CD4-positive, CD25-positive, alpha-beta regulatory T cell (primary cell): Measurements from ENCODE around the gene TCF23. TPM values are rescaled to one million over a fixed set of nuclear protein-coding genes. Genes with fewer than 3 reads are reported as not detected.
A peak's percentile ranks its signal among the peaks of the same experiment; 100 is the strongest.

Experiments
- ATAC-seq, 2 donors: fragments of 150-1000 bp; cut with Tn5 transposase; one replicate each; pipeline ENCODE4 v1.10.0; 2021; ENCODE audit warnings: low read depth in 2 of 2, moderate number of reproducible peaks in 2 of 2, moderate library complexity in 1 of 2
- DNase-seq, 3 donors: peaks; one replicate each; pipeline versions ENCODE4 v3.0.0 to v3.0.0-alpha.2; 2012 to 2022; ENCODE audit warnings: mixed read lengths in 1 of 3
- H3K27ac ChIP-seq: one replicate; pipeline ENCODE4 v1.7.0; 2013; ENCODE audit warnings: mild to moderate bottlenecking, low read length; ENCODE audit not compliant: insufficient read depth, poor library complexity, severe bottlenecking
- H3K27me3 ChIP-seq: one replicate; pipeline ENCODE4 v1.7.0; 2013; ENCODE audit warnings: low read length; ENCODE audit not compliant: control insufficient read depth, insufficient read depth
- H3K36me3 ChIP-seq: one replicate; pipeline ENCODE4 v1.7.0; 2013; ENCODE audit warnings: mild to moderate bottlenecking, low read length, moderate library complexity; ENCODE audit not compliant: control insufficient read depth, insufficient read depth
- H3K4me1 ChIP-seq: 2 replicates; pipeline ENCODE4 v1.7.0; 2013; ENCODE audit warnings: mild to moderate bottlenecking, low read length; ENCODE audit not compliant: insufficient read depth, control insufficient read depth, poor library complexity, severe bottlenecking
- H3K4me3 ChIP-seq: one replicate; pipeline ENCODE4 v1.7.0; 2013; ENCODE audit warnings: low read depth, mild to moderate bottlenecking, low read length, moderate library complexity
- H3K9me3 ChIP-seq, 2 experiments: 1 replicate in 1 of 2; 2 replicates in 1 of 2; pipeline ENCODE4 v1.7.0; 2013; ENCODE audit warnings: low read length in 2 of 2, mild to moderate bottlenecking in 1 of 2, moderate library complexity in 1 of 2; ENCODE audit not compliant: control insufficient read depth in 2 of 2
- H3K27ac Mint-ChIP-seq, 3 donors: one replicate each; pipeline ENCODE4 v1.8.0; 2020 to 2022; ENCODE audit warnings: mild to moderate bottlenecking in 3 of 3, mixed read lengths in 3 of 3, moderate library complexity in 2 of 3
- H3K27me3 Mint-ChIP-seq: one replicate; pipeline ENCODE4 v1.8.0; 2022; ENCODE audit warnings: mild to moderate bottlenecking, mixed read lengths
- H3K36me3 Mint-ChIP-seq: one replicate; pipeline ENCODE4 v1.8.0; 2020; ENCODE audit warnings: mixed read lengths
- H3K4me1 Mint-ChIP-seq, 4 donors: one replicate each; pipeline ENCODE4 v1.8.0; 2020 to 2022; ENCODE audit warnings: mixed read lengths in 4 of 4, mild to moderate bottlenecking in 1 of 4
- H3K4me3 Mint-ChIP-seq, 4 donors: one replicate each; pipeline ENCODE4 v1.8.0; 2020 to 2022; ENCODE audit warnings: mild to moderate bottlenecking in 4 of 4, mixed read lengths in 4 of 4, moderate library complexity in 3 of 4
- H3K9me3 Mint-ChIP-seq, 7 donors: one replicate each; pipeline ENCODE4 v1.8.0; 2020 to 2022; ENCODE audit warnings: mixed read lengths in 7 of 7, mild to moderate bottlenecking in 3 of 7, moderate library complexity in 2 of 7
- polyA plus RNA-seq, 4 donors: library from polyadenylated mRNA; unstranded; fragments of 300-500 nt; fragmentation: Illumina TruSeq; gene quantifications; one replicate each; pipeline ENCODE4 v1.2.3, GENCODE V29; 2021
- total RNA-seq: library from RNA; stranded (reverse); gene quantifications from one replicate; pipeline ENCODE4 v1.2.3, GENCODE V29; 2022

TCF23 gene
- total and polyA plus RNA-seq, 5 donors from 2014 or later: not detected

- Mint-ChIP-seq H3K27me3 (peaks cover 26% of the 10 kb centered on the region), H3K4me1 (peaks cover 5 to 32% (median 8%) of the 10 kb centered on the region in 4 donors), H3K27ac (peak overlapping the region; percentile 83 to 88 (median 88)), H3K4me3 (peak overlapping the region; percentile 86 to 92 (median 91)), H3K36me3 (no peaks in the 10 kb centered on the region), H3K9me3 (peaks cover 0 to 2% (median 0%) of the 10 kb centered on the region in 7 donors)
- no peaks in the 10 kb centered on the region for H3K36me3 ChIP-seq
- peaks cover 22% of the 10 kb centered on the region for H3K4me1 ChIP-seq
- H3K9me3 ChIP-seq: no peaks in the 10 kb centered on the region
- peak overlapping the region; percentile 91 for H3K4me3 ChIP-seq
- DNase-seq (no peak), ATAC-seq (no peak)
- H3K27me3 ChIP-seq: peaks cover 9% of the 10 kb centered on the region
- H3K27ac ChIP-seq: no peak overlapping the region
Observed at GRCh38 chr2:27122791-27123190, 26.0 kb upstream of the TCF23 start.

- Histone ChIP-seq H3K36me3 (no peaks in the 10 kb centered on the region), H3K27me3 (peaks cover 9% of the 10 kb centered on the region), H3K9me3 (no peaks in the 10 kb centered on the region), H3K4me3 (peak within 1 kb of the TSS; percentile 91), H3K4me1 (peaks cover 18% of the 10 kb centered on the region), H3K27ac (peak within 1 kb of the TSS; percentile 30)
- Mint-ChIP-seq H3K27me3 (peaks cover 19% of the 10 kb centered on the region), H3K36me3 (no peaks in the 10 kb centered on the region), H3K4me3 (peak within 1 kb of the TSS; percentile 86 to 92 (median 91)), H3K4me1 (peaks cover 5 to 28% (median 8%) of the 10 kb centered on the region in 4 donors), H3K27ac (peak within 1 kb of the TSS; percentile 83 to 88 (median 88)), H3K9me3 (peaks cover 0 to 2% (median 0%) of the 10 kb centered on the region in 7 donors)
- ATAC-seq (peak; percentile 74 to 75), DNase-seq (peak; percentile 54 to 73 (median 60))
Observed at GRCh38 chr2:27123302-27124150, 25.3 kb upstream of the TCF23 start, which contains the start of gene ABHD1. Gene ABHD1 (plus strand): TSS chr2:27123815. CDS start chr2:27123949, 134 bp downstream.

- peaks cover 5 to 28% (median 7%) of the 10 kb centered on the region in 4 donors for H3K4me1 Mint-ChIP-seq
- Histone ChIP-seq H3K27ac (no peak overlapping the region), H3K9me3 (no peaks in the 10 kb centered on the region), H3K36me3 (peaks cover 6% of the 10 kb centered on the region), H3K4me3 (no peak overlapping the region), H3K4me1 (peaks cover 16% of the 10 kb centered on the region), H3K27me3 (peaks cover 2% of the 10 kb centered on the region)
- ATAC-seq (no peak), DNase-seq (no peak)
- peaks cover 8% of the 10 kb centered on the region for H3K27me3 Mint-ChIP-seq
- H3K9me3 Mint-ChIP-seq: peaks cover 0 to under 1% (median 0%) of the 10 kb centered on the region in 7 donors
- peak overlapping the region in 1 of 3 donors; percentile 71 for H3K27ac Mint-ChIP-seq
- peak overlapping the region in 3 of 4 donors; percentile 6 to 64 (median 50) for H3K4me3 Mint-ChIP-seq
- H3K36me3 Mint-ChIP-seq: peaks cover 12% of the 10 kb centered on the region
Observed at GRCh38 chr2:27125104-27125503, 23.7 kb upstream of the TCF23 start.

GRCh38 chr2:27126252-27126710, 22.5 kb upstream of the TCF23 start:
- H3K27ac Mint-ChIP-seq: no peak overlapping the region
- no peak overlapping the region for H3K4me3 ChIP-seq
- peaks cover 16% of the 10 kb centered on the region for H3K4me1 ChIP-seq
- no peak for DNase-seq
- no peak overlapping the region for H3K27ac ChIP-seq
- H3K36me3 ChIP-seq: peaks cover 17% of the 10 kb centered on the region
- H3K4me3 Mint-ChIP-seq: peak overlapping the region in 2 of 4 donors; percentile 2 to 61
- H3K27me3 Mint-ChIP-seq: no peaks in the 10 kb centered on the region
- no peaks in the 10 kb centered on the region for H3K27me3 ChIP-seq
- no peaks in the 10 kb centered on the region for H3K9me3 ChIP-seq
- H3K36me3 Mint-ChIP-seq: peaks cover 18% of the 10 kb centered on the region
- peaks cover 0 to 1% (median 0%) of the 10 kb centered on the region in 7 donors for H3K9me3 Mint-ChIP-seq
- H3K4me1 Mint-ChIP-seq: peaks cover 5 to 35% (median 8%) of the 10 kb centered on the region in 4 donors
- no peak for ATAC-seq

GRCh38 chr2:27127883-27128667, 20.7 kb upstream of the TCF23 start:
- Mint-ChIP-seq H3K27ac (no peak overlapping the region), H3K36me3 (peaks cover 18% of the 10 kb centered on the region), H3K9me3 (peaks cover 0 to 1% (median 0%) of the 10 kb centered on the region in 7 donors), H3K4me1 (peaks cover 0 to 35% (median 8%) of the 10 kb centered on the region in 4 donors), H3K4me3 (peak overlapping the region in 1 of 4 donors; percentile 61), H3K27me3 (no peaks in the 10 kb centered on the region)
- Histone ChIP-seq H3K27ac (no peak overlapping the region), H3K27me3 (no peaks in the 10 kb centered on the region), H3K9me3 (no peaks in the 10 kb centered on the region), H3K4me1 (peaks cover 18% of the 10 kb centered on the region), H3K4me3 (no peak overlapping the region), H3K36me3 (peaks cover 29% of the 10 kb centered on the region)
- no peak for DNase-seq
- ATAC-seq: no peak

- Mint-ChIP-seq H3K4me1 (peaks cover 0 to 38% (median 11%) of the 10 kb centered on the region in 4 donors), H3K36me3 (peaks cover 18% of the 10 kb centered on the region), H3K4me3 (peak overlapping the region in 1 of 4 donors; percentile 3), H3K27ac (peak overlapping the region in 1 of 3 donors; percentile 84), H3K9me3 (peaks cover 0 to 1% (median 0%) of the 10 kb centered on the region in 7 donors), H3K27me3 (no peaks in the 10 kb centered on the region)
- no peak overlapping the region for H3K27ac ChIP-seq
- H3K27me3 ChIP-seq: no peaks in the 10 kb centered on the region
- H3K4me3 ChIP-seq: no peak overlapping the region
- H3K36me3 ChIP-seq: peaks cover 29% of the 10 kb centered on the region
- peaks cover 18% of the 10 kb centered on the region for H3K4me1 ChIP-seq
- ATAC-seq (no peak), DNase-seq (no peak)
- no peaks in the 10 kb centered on the region for H3K9me3 ChIP-seq
Observed at GRCh38 chr2:27128668-27129571, 19.9 kb upstream of the TCF23 start.
